ENCODE data around the gene SEPTIN2. TPM values are rescaled to one million over a fixed set of nuclear protein-coding genes. Genes with fewer than 3 reads are reported as not detected.
"Not testable (repeated sequence)": the region's sequence is repeated elsewhere in the genome, so short reads cannot be mapped to it uniquely, and the experiment has no call there.

SEPTIN2 gene
- total RNA-seq, 4 donors from 2014 or later, result 126 to 233 (median 165) TPM

DNA sequence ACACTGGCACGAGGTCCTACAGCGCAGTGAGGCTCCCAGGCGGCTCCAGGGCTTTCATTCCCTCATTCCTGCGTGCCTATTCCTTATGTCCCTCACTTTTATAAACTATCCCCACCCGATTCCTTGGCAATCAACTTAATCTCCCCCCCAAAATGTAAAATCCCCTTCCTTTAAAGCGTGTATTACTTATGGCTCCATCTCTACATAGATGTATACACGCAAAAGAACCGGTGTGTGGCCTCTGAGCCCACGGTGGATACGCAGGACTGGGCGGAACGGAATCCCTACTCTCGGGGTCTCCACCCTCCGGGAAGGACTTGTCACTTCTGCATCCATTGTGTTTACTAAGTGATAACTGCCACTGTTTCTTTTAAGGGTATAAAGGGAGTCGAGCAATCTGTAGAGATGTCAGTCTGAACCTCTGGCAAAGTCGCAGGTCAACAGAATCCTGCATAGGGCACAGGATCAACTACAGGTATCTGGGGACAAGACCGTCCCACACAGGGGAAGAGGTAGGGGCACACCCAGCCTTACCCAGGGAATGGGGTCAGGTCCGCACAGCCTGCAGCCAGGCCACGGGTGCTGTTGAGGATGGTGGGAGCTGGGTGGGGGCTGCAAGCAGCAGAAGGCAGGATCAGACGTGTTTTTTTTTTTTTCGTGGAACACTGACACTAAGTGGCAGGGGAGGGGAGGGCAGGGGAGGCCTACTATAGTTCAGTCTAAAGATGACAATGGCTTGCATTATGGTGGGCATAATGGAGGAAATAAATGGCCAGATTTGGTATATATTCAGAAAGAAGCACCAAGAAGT is 42.3 kb upstream of the SEPTIN2 start:
- TF ChIP-seq POLR2AphosphoS5 (IDR thresholded peaks at IDR 0.05) (no peak), POLR2A (IDR thresholded peaks at IDR 0.05) (no peak)
- Histone ChIP-seq H3K4me3 (peak overlapping the region; percentile 95), H3K27ac (peak overlapping the region; percentile 94), H3K9me3 (no peaks in the 10 kb centered on the region), H3K36me3 (no peaks in the 10 kb centered on the region), H3K27me3 (no peaks in the 10 kb centered on the region), H3K4me1 (peaks cover 43% of the 10 kb centered on the region)
- WGBS, result 46% methylated on average over 21 of the region's 21 CpGs
- DNase-seq (ENCODE audit: low spot score in 2 of 2), result no peak

- Histone ChIP-seq H3K4me1 (peaks cover 36% of the 10 kb centered on the region), H3K9me3 (no peaks in the 10 kb centered on the region), H3K27me3 (no peaks in the 10 kb centered on the region), H3K27ac (no peak overlapping the region), H3K36me3 (no peaks in the 10 kb centered on the region), H3K4me3 (no peak overlapping the region)
- DNase-seq (ENCODE audit: low spot score in 2 of 2), result no peak
- 96% methylated on average over 5 of the region's 5 CpGs for WGBS
- TF ChIP-seq EP300 (IDR thresholded peaks at IDR 0.05) (no peak), POLR2A (IDR thresholded peaks at IDR 0.05) (no peak), CTCF (IDR thresholded peaks at IDR 0.05) (no peak), POLR2AphosphoS5 (IDR thresholded peaks at IDR 0.05) (no peak)
Measured at GRCh38 chr2:241274127-241274526, 41.6 kb upstream of the SEPTIN2 start.

GRCh38 chr2:241275504-241275903 is 40.2 kb upstream of the SEPTIN2 start:
- H3K4me1 ChIP-seq, result peaks cover 22% of the 10 kb centered on the region
- no peak for DNase-seq (ENCODE audit: low spot score in 2 of 2)
- H3K9me3 ChIP-seq, result no peaks in the 10 kb centered on the region
- TF ChIP-seq CTCF (IDR thresholded peaks at IDR 0.05) (no peak), POLR2AphosphoS5 (IDR thresholded peaks at IDR 0.05) (no peak), EP300 (IDR thresholded peaks at IDR 0.05) (no peak), POLR2A (IDR thresholded peaks at IDR 0.05) (no peak)
- H3K27ac ChIP-seq, result no peak overlapping the region
- WGBS, result 95% methylated on average over 1 of the region's 1 CpG
- no peaks in the 10 kb centered on the region for H3K36me3 ChIP-seq
- no peaks in the 10 kb centered on the region for H3K27me3 ChIP-seq
- H3K4me3 ChIP-seq, result no peak overlapping the region

- Histone ChIP-seq H3K4me3 (no peak overlapping the region), H3K36me3 (no peaks in the 10 kb centered on the region), H3K9me3 (no peaks in the 10 kb centered on the region), H3K27me3 (no peaks in the 10 kb centered on the region), H3K27ac (no peak overlapping the region), H3K4me1 (peaks cover 18% of the 10 kb centered on the region)
- no peak for TF ChIP-seq POLR2A (IDR thresholded peaks at IDR 0.05)
- TF ChIP-seq POLR2AphosphoS5 (IDR thresholded peaks at IDR 0.05), result no peak
- TF ChIP-seq EP300 (IDR thresholded peaks at IDR 0.05), result no peak
- no peak for TF ChIP-seq CTCF (IDR thresholded peaks at IDR 0.05)
- WGBS, result 95% methylated on average over 1 of the region's 1 CpG
- no peak for DNase-seq (ENCODE audit: low spot score in 2 of 2)
Measured at GRCh38 chr2:241275910-241276309, 39.8 kb upstream of the SEPTIN2 start.

GRCh38 chr2:241278306-241278705 is 37.4 kb upstream of the SEPTIN2 start:
- H3K4me1 ChIP-seq, result not testable (repeated sequence)

GRCh38 chr2:241279413-241279812 is 36.3 kb upstream of the SEPTIN2 start:
- DNase-seq (ENCODE audit: low spot score in 2 of 2), result no peak
- Histone ChIP-seq H3K36me3 (no peaks in the 10 kb centered on the region), H3K27me3 (no peaks in the 10 kb centered on the region), H3K27ac (no peak overlapping the region), H3K9me3 (no peaks in the 10 kb centered on the region), H3K4me1 (no peaks in the 10 kb centered on the region), H3K4me3 (no peak overlapping the region)
- TF ChIP-seq CTCF (IDR thresholded peaks at IDR 0.05) (no peak), POLR2A (IDR thresholded peaks at IDR 0.05) (no peak), EP300 (IDR thresholded peaks at IDR 0.05) (no peak), POLR2AphosphoS5 (IDR thresholded peaks at IDR 0.05) (no peak)
- WGBS, result 77% methylated on average over 8 of the region's 8 CpGs

More at GRCh38 chr2:241278306-241278705, 37.4 kb upstream of the SEPTIN2 start:
- not testable (repeated sequence) for H3K27ac ChIP-seq; H3K36me3 ChIP-seq; H3K4me3 ChIP-seq; H3K27me3 ChIP-seq; DNase-seq (ENCODE audit: low spot score in 2 of 2); H3K9me3 ChIP-seq
- WGBS, result 94% methylated on average over 7 of the region's 7 CpGs
